Epithelial cell of prostate (primary cell): ENCODE measurements around the gene ARHGAP10.
"Not testable (repeated sequence)": the region's sequence is repeated elsewhere in the genome, so short reads cannot be mapped to it uniquely, and the experiment has no call there.

ENCODE experiments used
- DNase-seq: peaks from one replicate; pipeline ENCODE4 v3.0.0-alpha.2; 2011; ENCODE audit warnings: low read depth, low spot score
- H3K27ac ChIP-seq: fragments of 450-650 bp; 2 replicates; pipeline ENCODE4 v1.5.1; 2017; ENCODE audit warnings: mild to moderate bottlenecking

Gene ARHGAP10

GRCh38 chr4:148071009-148071408 lies 339.1 kb downstream of the ARHGAP10 start:
- DNase-seq = no peak
- H3K27ac ChIP-seq = no peak overlapping the region

- no peak for DNase-seq
- no peak overlapping the region for H3K27ac ChIP-seq
Measured at GRCh38 chr4:148072789-148073188, 340.9 kb downstream of the ARHGAP10 start.

GRCh38 chr4:148073349-148073748 lies 341.5 kb downstream of the ARHGAP10 start:
- DNase-seq = no peak
- H3K27ac ChIP-seq = no peak overlapping the region

- H3K27ac ChIP-seq = no peak overlapping the region
- no peak for DNase-seq
Measured at GRCh38 chr4:148074462-148074861, 342.6 kb downstream of the ARHGAP10 start.

- DNase-seq = no peak
Measured at GRCh38 chr4:148075438-148075837, 343.6 kb downstream of the ARHGAP10 start.

GRCh38 chr4:148076964-148077363 lies 345.1 kb downstream of the ARHGAP10 start:
- H3K27ac ChIP-seq = no peak overlapping the region
- no peak for DNase-seq

More at GRCh38 chr4:148075438-148075837, 343.6 kb downstream of the ARHGAP10 start:
- no peak overlapping the region for H3K27ac ChIP-seq

- no peak for DNase-seq
- H3K27ac ChIP-seq = no peak overlapping the region
Measured at GRCh38 chr4:148077581-148077980, 345.7 kb downstream of the ARHGAP10 start.

GRCh38 chr4:148078061-148078460 lies 346.2 kb downstream of the ARHGAP10 start:
- H3K27ac ChIP-seq = no peak overlapping the region
- no peak for DNase-seq

- no peak overlapping the region for H3K27ac ChIP-seq
Measured at GRCh38 chr4:148079961-148080360, 348.1 kb downstream of the ARHGAP10 start.

GRCh38 chr4:148081267-148081666 lies 349.4 kb downstream of the ARHGAP10 start:
- no peak overlapping the region for H3K27ac ChIP-seq
- DNase-seq = no peak

More at GRCh38 chr4:148079961-148080360, 348.1 kb downstream of the ARHGAP10 start:
- no peak for DNase-seq

GRCh38 chr4:148081745-148082144 lies 349.9 kb downstream of the ARHGAP10 start:
- DNase-seq = no peak
- no peak overlapping the region for H3K27ac ChIP-seq

- DNase-seq, H3K27ac ChIP-seq: not testable (repeated sequence)
Measured at GRCh38 chr4:148083073-148083472, 351.2 kb downstream of the ARHGAP10 start.

- no peak for DNase-seq
Measured at GRCh38 chr4:148089624-148090023, 357.7 kb downstream of the ARHGAP10 start.

GRCh38 chr4:148090029-148090428 lies 358.1 kb downstream of the ARHGAP10 start:
- H3K27ac ChIP-seq = no peak overlapping the region
- no peak for DNase-seq

More at GRCh38 chr4:148089624-148090023, 357.7 kb downstream of the ARHGAP10 start:
- no peak overlapping the region for H3K27ac ChIP-seq

- no peak overlapping the region for H3K27ac ChIP-seq
- DNase-seq = no peak
Measured at GRCh38 chr4:148090503-148091476, 358.9 kb downstream of the ARHGAP10 start.

- no peak overlapping the region for H3K27ac ChIP-seq
Measured at GRCh38 chr4:148091896-148092295, 360.0 kb downstream of the ARHGAP10 start.

GRCh38 chr4:148092316-148093014 lies 360.6 kb downstream of the ARHGAP10 start:
- DNase-seq = no peak
- no peak overlapping the region for H3K27ac ChIP-seq

More at GRCh38 chr4:148091896-148092295, 360.0 kb downstream of the ARHGAP10 start:
- DNase-seq = no peak

- DNase-seq = no peak
- no peak overlapping the region for H3K27ac ChIP-seq
Measured at GRCh38 chr4:148093065-148093464, 361.2 kb downstream of the ARHGAP10 start.

- H3K27ac ChIP-seq = no peak overlapping the region
- no peak for DNase-seq
Measured at GRCh38 chr4:148094149-148094548, 362.3 kb downstream of the ARHGAP10 start.

- no peak for DNase-seq
- H3K27ac ChIP-seq = no peak overlapping the region
Measured at GRCh38 chr4:148095346-148095923, 363.5 kb downstream of the ARHGAP10 start.

- DNase-seq = no peak
- H3K27ac ChIP-seq = no peak overlapping the region
Measured at GRCh38 chr4:148097801-148098200, 365.9 kb downstream of the ARHGAP10 start.
